Cardiac muscle cell (in vitro differentiated cells and primary cell): ENCODE data around the gene BIN1. TPM values are rescaled to one million over a fixed set of nuclear protein-coding genes. Genes with fewer than 3 reads are reported as not detected.

Experiments
- DNase-seq, 2 donors: peaks; one replicate each; pipeline versions ENCODE4 v3.0.0 to v3.0.0-alpha.2; 2010 to 2017; ENCODE audit warnings: low read depth in 1 of 2, low spot score in 1 of 2
- H3K27ac ChIP-seq: fragments of 200-600 bp; sonication (generic); 2 replicates; pipeline ENCODE4 v1.5.1; 2016
- H3K27me3 ChIP-seq: fragments of 200-600 bp; sonication (generic); 2 replicates; pipeline ENCODE4 v1.6.0; 2016; ENCODE audit warnings: control low read depth
- H3K36me3 ChIP-seq: fragments of 200-600 bp; sonication (generic); 2 replicates; pipeline ENCODE4 v1.5.1; 2016; ENCODE audit warnings: control low read depth
- H3K4me1 ChIP-seq: fragments of 200-600 bp; sonication (generic); 2 replicates; pipeline ENCODE4 v1.8.1; 2017; ENCODE audit warnings: low read depth, mild to moderate bottlenecking, mixed run types
- H3K4me3 ChIP-seq: fragments of 200-600 bp; sonication (generic); 2 replicates; pipeline ENCODE4 v1.5.1; 2016; ENCODE audit warnings: mild to moderate bottlenecking
- H3K9me3 ChIP-seq: fragments of 200-600 bp; sonication (generic); 2 replicates; pipeline ENCODE4 v1.5.1; 2017; ENCODE audit warnings: low read depth, mild to moderate bottlenecking, control low read depth
- polyA plus RNA-seq: library from polyadenylated mRNA; unstranded; fragments of >200 nt; fragmentation: Nextera tagmentation; extraction: Ambion mirVana; gene quantifications from 2 replicates; pipeline ENCODE4 v1.2.1, GENCODE V29; 2016
- total RNA-seq: library from RNA; depleted of rRNA; stranded (reverse); fragments of >200 nt; gene quantifications from 2 replicates; pipeline ENCODE4 v1.2.3, GENCODE V29; 2016
- TF ChIP-seq, protein P1 (sequence below): IDR thresholded peaks from 2 replicates; pipeline ENCODE4 v1.5.1; 2012; ENCODE audit warnings: low read depth, mild to moderate bottlenecking, low read length

BIN1 gene
- total and polyA plus RNA-seq, 2 experiments from 2014 or later: 44.7 to 94.9 TPM

DNA sequence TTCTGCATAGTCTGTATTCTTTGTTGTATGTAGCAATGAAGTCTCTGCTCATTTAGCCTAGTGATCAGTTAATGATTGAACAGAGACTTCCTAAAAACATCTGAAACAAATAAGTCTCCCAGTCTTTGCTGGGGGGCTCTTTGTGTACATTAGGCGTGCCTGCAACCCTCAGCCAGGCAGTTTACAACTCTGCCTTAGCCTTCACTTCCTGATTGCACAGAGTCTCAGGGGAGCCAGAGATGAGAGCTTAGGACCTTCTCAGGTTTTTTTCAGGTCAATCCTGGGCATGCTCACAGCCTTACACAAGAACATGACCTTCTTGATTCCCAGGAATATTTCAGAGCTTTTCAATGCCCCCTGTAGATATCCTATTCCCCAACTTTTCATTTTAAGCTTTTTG lies 44.0 kb upstream of the BIN1 start:
- H3K27me3 ChIP-seq: no peaks in the 10 kb centered on the region

DNA sequence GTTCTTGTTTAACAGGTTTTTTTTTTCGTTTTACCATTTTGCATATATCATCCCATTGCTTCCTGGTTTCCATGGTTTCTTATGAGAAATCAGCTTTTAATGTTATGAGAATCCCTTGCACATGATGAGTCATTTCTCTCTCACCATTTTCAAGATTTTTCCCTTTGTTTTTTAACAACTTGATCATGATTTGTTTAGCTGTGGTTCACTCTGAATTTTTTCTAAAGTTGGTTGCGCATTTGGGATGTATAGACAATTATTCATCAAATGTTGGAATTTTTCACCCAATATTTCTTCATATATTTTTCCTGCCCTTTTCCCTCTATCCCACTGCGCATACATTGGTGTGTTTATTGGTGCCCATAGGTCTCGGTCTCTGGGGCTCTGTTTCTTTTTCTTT lies 42.4 kb upstream of the BIN1 start:
- no peak overlapping the region for H3K4me3 ChIP-seq
- H3K36me3 ChIP-seq: no peaks in the 10 kb centered on the region
- H3K4me1 ChIP-seq: peaks cover 12% of the 10 kb centered on the region
- no peak overlapping the region for H3K27ac ChIP-seq
- H3K27me3 ChIP-seq: no peaks in the 10 kb centered on the region
- TF ChIP-seq, protein P1, sequence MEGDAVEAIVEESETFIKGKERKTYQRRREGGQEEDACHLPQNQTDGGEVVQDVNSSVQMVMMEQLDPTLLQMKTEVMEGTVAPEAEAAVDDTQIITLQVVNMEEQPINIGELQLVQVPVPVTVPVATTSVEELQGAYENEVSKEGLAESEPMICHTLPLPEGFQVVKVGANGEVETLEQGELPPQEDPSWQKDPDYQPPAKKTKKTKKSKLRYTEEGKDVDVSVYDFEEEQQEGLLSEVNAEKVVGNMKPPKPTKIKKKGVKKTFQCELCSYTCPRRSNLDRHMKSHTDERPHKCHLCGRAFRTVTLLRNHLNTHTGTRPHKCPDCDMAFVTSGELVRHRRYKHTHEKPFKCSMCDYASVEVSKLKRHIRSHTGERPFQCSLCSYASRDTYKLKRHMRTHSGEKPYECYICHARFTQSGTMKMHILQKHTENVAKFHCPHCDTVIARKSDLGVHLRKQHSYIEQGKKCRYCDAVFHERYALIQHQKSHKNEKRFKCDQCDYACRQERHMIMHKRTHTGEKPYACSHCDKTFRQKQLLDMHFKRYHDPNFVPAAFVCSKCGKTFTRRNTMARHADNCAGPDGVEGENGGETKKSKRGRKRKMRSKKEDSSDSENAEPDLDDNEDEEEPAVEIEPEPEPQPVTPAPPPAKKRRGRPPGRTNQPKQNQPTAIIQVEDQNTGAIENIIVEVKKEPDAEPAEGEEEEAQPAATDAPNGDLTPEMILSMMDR: no peak
- DNase-seq: peak in 1 of 2 donors; percentile 84
- H3K9me3 ChIP-seq: no peaks in the 10 kb centered on the region

More for the DNA sequence above, 44.0 kb upstream of the BIN1 start:
- Histone ChIP-seq H3K27ac (no peak overlapping the region), H3K4me1 (no peaks in the 10 kb centered on the region), H3K9me3 (no peaks in the 10 kb centered on the region), H3K4me3 (no peak overlapping the region), H3K36me3 (no peaks in the 10 kb centered on the region)
- no peak for DNase-seq
- TF ChIP-seq, protein P1: no peak

DNA sequence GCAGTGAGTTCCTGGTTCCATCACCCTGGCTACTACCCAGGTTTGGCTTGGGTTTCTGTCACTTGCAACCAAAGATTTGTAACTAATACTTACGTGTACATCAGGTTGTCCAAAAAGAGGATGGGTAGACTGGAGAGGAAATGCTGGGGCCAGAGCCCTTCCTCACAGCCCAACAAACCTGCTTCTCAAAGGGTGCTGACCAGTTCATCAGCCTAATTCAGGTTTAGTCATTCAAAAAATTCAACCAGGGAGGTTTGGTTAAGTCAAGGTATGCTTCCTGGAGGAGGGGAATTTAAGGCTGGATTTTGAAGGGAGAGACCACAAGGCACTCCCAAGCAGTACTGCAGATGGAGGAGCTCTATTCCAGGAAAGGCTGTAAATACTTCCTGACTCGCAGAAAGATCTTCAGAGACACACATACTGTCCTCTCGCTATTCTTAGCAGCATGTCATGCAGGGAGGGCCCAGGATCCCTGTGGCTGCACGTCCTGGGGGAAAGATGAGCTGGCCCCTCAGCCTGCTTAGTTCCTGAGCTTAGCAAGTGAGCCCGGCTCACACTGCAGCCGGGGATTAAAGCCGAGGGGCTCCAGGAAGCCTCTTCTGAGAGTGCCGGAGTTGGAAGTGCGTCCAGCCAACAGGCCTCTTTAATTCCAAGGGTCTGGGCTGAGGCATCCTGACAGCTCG lies 40.0 kb upstream of the BIN1 start:
- no peaks in the 10 kb centered on the region for H3K36me3 ChIP-seq
- no peak overlapping the region for H3K27ac ChIP-seq
- no peak overlapping the region for H3K4me3 ChIP-seq
- H3K4me1 ChIP-seq: peaks cover 12% of the 10 kb centered on the region
- H3K27me3 ChIP-seq: no peaks in the 10 kb centered on the region
- DNase-seq: no peak
- TF ChIP-seq, protein P1: no peak
- no peaks in the 10 kb centered on the region for H3K9me3 ChIP-seq

GRCh38 chr2:127146071-127146725 lies 39.2 kb upstream of the BIN1 start:
- Histone ChIP-seq H3K36me3 (no peaks in the 10 kb centered on the region), H3K27me3 (no peaks in the 10 kb centered on the region), H3K9me3 (no peaks in the 10 kb centered on the region), H3K4me1 (peaks cover 12% of the 10 kb centered on the region), H3K27ac (no peak overlapping the region), H3K4me3 (no peak overlapping the region)
- TF ChIP-seq, protein P1: no peak
- DNase-seq: no peak

GRCh38 chr2:127145280-127145895 lies 38.4 kb upstream of the BIN1 start:
- no peak for DNase-seq
- TF ChIP-seq, protein P1: no peak
- H3K36me3 ChIP-seq: no peaks in the 10 kb centered on the region
- no peaks in the 10 kb centered on the region for H3K27me3 ChIP-seq
- no peaks in the 10 kb centered on the region for H3K9me3 ChIP-seq
- H3K27ac ChIP-seq: no peak overlapping the region
- no peak overlapping the region for H3K4me3 ChIP-seq
- H3K4me1 ChIP-seq: peaks cover 12% of the 10 kb centered on the region
